IMR-90 (cell line): ENCODE data around the gene A4GNT. TPM values are rescaled to one million over a fixed set of nuclear protein-coding genes. Genes with fewer than 3 reads are reported as not detected.

Experiments used
- ATAC-seq: fragments of 200-7000 bp; cut with Tn5 transposase; 2 replicates; pipeline ENCODE4 v1.9.1; 2020; ENCODE audit warnings: low read depth, mild to moderate bottlenecking, moderate library complexity
- BruUV-seq: library from RNA; stranded (reverse); fragments of 400-500 nt; replicated peaks from 2 replicates; lab custom pipeline; 2021; lab: Mats Ljungman, UMichigan
- CTCF ChIA-PET: fragments of 300-600 bp; formaldehyde crosslinking; extraction: SDS; loops from one replicate; lab custom pipeline; 2021; ENCODE audit warnings: antibody characterized with exemption; lab: Yijun Ruan, JAX
- POLR2A ChIA-PET: fragments of 300-600 bp; sonication (Branson Sonifier 250); formaldehyde crosslinking; loops from one replicate; lab custom pipeline; 2022; ENCODE audit warnings: antibody characterized with exemption; ENCODE audit not compliant: unreplicated experiment; lab: Charles Lee
- DNase-seq: peaks from one replicate; pipeline ENCODE4 v3.0.0; 2013
- H2AFZ ChIP-seq: replicated peaks from 2 replicates; pipeline ENCODE3; 2013; ENCODE audit warnings: low read length, mild to moderate bottlenecking; ENCODE audit not compliant: poor library complexity
- H2AK5ac ChIP-seq: 2 replicates; pipeline ENCODE4 v1.6.1; 2013; ENCODE audit warnings: low read depth, low read length, inconsistent platforms
- H2AK9ac ChIP-seq: replicated peaks from 2 replicates; pipeline ENCODE3; 2013; ENCODE audit warnings: mild to moderate bottlenecking, low read depth, low read length, moderate library complexity; ENCODE audit not compliant: poor library complexity
- H2BK120ac ChIP-seq: 2 replicates; pipeline ENCODE4 v1.6.1; 2013; ENCODE audit warnings: low read depth, low read length, inconsistent platforms
- H2BK15ac ChIP-seq: 3 replicates; pipeline ENCODE4 v1.6.1; 2013; ENCODE audit warnings: low read depth, low read length, inconsistent platforms
- H2BK20ac ChIP-seq: 2 replicates; pipeline ENCODE4 v1.6.1; 2013; ENCODE audit warnings: low read depth, mild to moderate bottlenecking, inconsistent platforms, low read length, moderate library complexity
- H2BK5ac ChIP-seq: 2 replicates; pipeline ENCODE4 v1.6.1; 2013; ENCODE audit warnings: mild to moderate bottlenecking, low read depth, low read length, inconsistent platforms; ENCODE audit not compliant: poor library complexity, severe bottlenecking
- H3K14ac ChIP-seq: replicated peaks from 2 replicates; pipeline ENCODE4 v1.6.1; 2013; ENCODE audit warnings: low read depth, low read length, inconsistent platforms
- H3K18ac ChIP-seq: 2 replicates; pipeline ENCODE4 v1.6.1; 2013; ENCODE audit warnings: low read depth, low read length, control low read depth
- H3K23ac ChIP-seq: 2 replicates; pipeline ENCODE4 v1.6.1; 2013; ENCODE audit warnings: low read depth, low read length, inconsistent platforms
- H3K27ac ChIP-seq: 2 replicates; pipeline ENCODE4 v1.5.1; 2013; ENCODE audit warnings: mild to moderate bottlenecking, control low read depth, low read length; ENCODE audit not compliant: insufficient read depth
- H3K27me3 ChIP-seq: 2 replicates; pipeline ENCODE4 v1.6.1; 2013; ENCODE audit warnings: low read length; ENCODE audit not compliant: control insufficient read depth, insufficient read depth
- H3K36me3 ChIP-seq: 2 replicates; pipeline ENCODE4 v1.6.1; 2013; ENCODE audit warnings: low read length, mixed read lengths; ENCODE audit not compliant: control insufficient read depth, insufficient read depth
- H3K4ac ChIP-seq: 2 replicates; pipeline ENCODE4 v1.6.1; 2013; ENCODE audit warnings: low read depth, low read length, inconsistent platforms
- H3K4me1 ChIP-seq: 2 replicates; pipeline ENCODE4 v1.6.1; 2013; ENCODE audit warnings: low read length, mixed read lengths; ENCODE audit not compliant: control insufficient read depth, insufficient read depth
- H3K4me2 ChIP-seq: 2 replicates; pipeline ENCODE4 v1.6.1; 2013; ENCODE audit warnings: low read depth, mild to moderate bottlenecking, control low read depth, low read length, moderate library complexity
- H3K4me3 ChIP-seq: 2 replicates; pipeline ENCODE4 v1.5.1; 2013; ENCODE audit warnings: low read depth, mild to moderate bottlenecking, control low read depth, low read length, moderate library complexity; ENCODE audit not compliant: insufficient read depth
- H3K56ac ChIP-seq: 2 replicates; pipeline ENCODE4 v1.6.1; 2013; ENCODE audit warnings: low read length, inconsistent platforms; ENCODE audit not compliant: insufficient read depth; ENCODE audit errors: extremely low read depth
- H3K79me1 ChIP-seq, 2 experiments: 2 replicates each; pipeline ENCODE4 v1.6.1; 2013; ENCODE audit warnings: low read length in 2 of 2, inconsistent platforms in 1 of 2, low read depth in 1 of 2
- H3K9ac ChIP-seq: 2 replicates; pipeline ENCODE4 v1.6.1; 2013; ENCODE audit warnings: low read depth, low read length, control low read depth
- H3K9me1 ChIP-seq: 2 replicates; pipeline ENCODE4 v1.6.1; 2013; ENCODE audit warnings: low read length, inconsistent platforms; ENCODE audit not compliant: insufficient read depth
- H3K9me3 ChIP-seq: 2 replicates; pipeline ENCODE4 v1.6.1; 2013; ENCODE audit warnings: low read length; ENCODE audit not compliant: control insufficient read depth, insufficient read depth
- H4K20me1 ChIP-seq: 2 replicates; pipeline ENCODE4 v1.6.1; 2013; ENCODE audit warnings: low read length, inconsistent platforms; ENCODE audit not compliant: insufficient read depth
- H4K5ac ChIP-seq: 2 replicates; pipeline ENCODE4 v1.6.1; 2013; ENCODE audit warnings: mild to moderate bottlenecking, low read depth, low read length, control low read depth
- H4K8ac ChIP-seq, 2 experiments: 2 replicates each; pipeline ENCODE4 v1.6.1; 2013; ENCODE audit warnings: low read depth in 2 of 2, low read length in 2 of 2, control low read depth in 1 of 2, inconsistent platforms in 1 of 2
- H4K91ac ChIP-seq: 2 replicates; pipeline ENCODE4 v1.6.1; 2013; ENCODE audit warnings: low read depth, low read length, inconsistent platforms; ENCODE audit not compliant: insufficient read depth
- BHLHE40 ChIP-seq: fragments of 150-350 bp; IDR thresholded peaks from 2 replicates; pipeline ENCODE4 v1.6.1; 2016; ENCODE audit warnings: mild to moderate bottlenecking, low read depth, low read length
- CEBPB ChIP-seq: IDR thresholded peaks from 2 replicates; pipeline ENCODE4 v1.6.1; 2012; ENCODE audit warnings: low read depth, low read length, improper control_type of control experiment
- CHD1 ChIP-seq: IDR thresholded peaks from 2 replicates; pipeline ENCODE4 v1.6.1; 2012; ENCODE audit warnings: low read depth, low read length, improper control_type of control experiment
- FOS ChIP-seq: fragments of 150-350 bp; IDR thresholded peaks from 2 replicates; pipeline ENCODE4 v1.6.1; 2016; ENCODE audit warnings: low read depth, low read length
- MAFK ChIP-seq: IDR thresholded peaks from 2 replicates; pipeline ENCODE4 v1.6.1; 2012; ENCODE audit warnings: low read depth, low read length, improper control_type of control experiment
- MXI1 ChIP-seq: IDR thresholded peaks from 2 replicates; pipeline ENCODE4 v1.6.1; 2012; ENCODE audit warnings: low read depth, mild to moderate bottlenecking, low read length, moderate library complexity, borderline replicate concordance
- NFE2L2 ChIP-seq: fragments of 150-350 bp; IDR thresholded peaks from 2 replicates; pipeline ENCODE4 v1.6.1; 2016; ENCODE audit warnings: low read depth, mild to moderate bottlenecking, low read length
- POLR2A ChIP-seq: IDR thresholded peaks from 2 replicates; pipeline ENCODE4 v1.6.1; 2012; ENCODE audit warnings: mild to moderate bottlenecking, low read depth, low read length
- RCOR1 ChIP-seq: IDR thresholded peaks from 2 replicates; pipeline ENCODE4 v1.6.1; 2012; ENCODE audit warnings: mild to moderate bottlenecking, low read length, improper control_type of control experiment; ENCODE audit not compliant: insufficient replicate concordance
- RFX5 ChIP-seq: IDR thresholded peaks from 2 replicates; pipeline ENCODE4 v1.8.0; 2012; ENCODE audit warnings: low read depth, mild to moderate bottlenecking, low read length, moderate library complexity
- SMC3 ChIP-seq: fragments of 150-350 bp; IDR thresholded peaks from 2 replicates; pipeline ENCODE4 v1.6.1; 2016; ENCODE audit warnings: low read depth, mild to moderate bottlenecking, antibody characterized with exemption, low read length, moderate library complexity
- WGBS, 2 experiments: methylation state at CpG; one replicate each; pipeline versions ENCODE4 v1.1.5 to v1.1.7; 2013; ENCODE audit warnings: missing lambda C conversion rate in 2 of 2; ENCODE audit not compliant: insufficient read length in 1 of 2; ENCODE audit errors: extremely low coverage in 2 of 2; 5-methylcytosine and 5-hydroxymethylcytosine counted together
- dilution Hi-C: fragments of 300-500 bp; cut with HindIII; formaldehyde crosslinking; loops from one replicate; pipeline ENCODE4 v1.14.3; 2018; ENCODE audit warnings: low sequenced_read_pairs; ENCODE audit not compliant: unreplicated experiment
- in situ Hi-C: fragments of 300-500 bp; cut with MboI; formaldehyde crosslinking; loops from 3 replicates; pipeline ENCODE4 v1.14.3; 2019; ENCODE audit warnings: low sequenced_read_pairs, inconsistent platforms, mixed read lengths
- intact Hi-C: fragments of 100-400 bp; cut with micrococcal nuclease; formaldehyde crosslinking; loops from 2 replicates; pipeline ENCODE4 v1.10.0; 2022
- polyA plus RNA-seq, 3 experiments: library from polyadenylated mRNA; depleted of rRNA; stranded (reverse); fragments of >200 nt; gene quantifications; 2 replicates each; pipeline ENCODE4 v1.2.3, GENCODE V29; 2012; ENCODE audit warnings: low replicate concordance in 1 of 3
- total RNA-seq: library from RNA; depleted of rRNA; stranded (reverse); fragments of >200 nt; gene quantifications from 2 replicates; pipeline ENCODE4 v1.2.3, GENCODE V29; 2012
- TF ChIP-seq, protein P1 (sequence below): conservative IDR thresholded peaks from 2 replicates; pipeline ENCODE4 v1.5.1; 2012; ENCODE audit warnings: mild to moderate bottlenecking, low read depth, low read length, improper control_type of control experiment
- TF ChIP-seq, protein P2 (sequence below): fragments of 150-350 bp; IDR thresholded peaks from 2 replicates; pipeline ENCODE4 v1.6.1; 2016; ENCODE audit warnings: low read depth, mild to moderate bottlenecking, low read length, moderate library complexity, borderline replicate concordance
- TF ChIP-seq, protein P3 (sequence below): fragments of 150-350 bp; IDR thresholded peaks from 2 replicates; pipeline ENCODE4 v1.6.1; 2017; ENCODE audit warnings: mild to moderate bottlenecking, antibody characterized with exemption, low read length, low read depth

Gene A4GNT
- total and polyA plus RNA-seq, 2 of the 4 experiments (the other 2 are of a cell fraction): not detected

DNA sequence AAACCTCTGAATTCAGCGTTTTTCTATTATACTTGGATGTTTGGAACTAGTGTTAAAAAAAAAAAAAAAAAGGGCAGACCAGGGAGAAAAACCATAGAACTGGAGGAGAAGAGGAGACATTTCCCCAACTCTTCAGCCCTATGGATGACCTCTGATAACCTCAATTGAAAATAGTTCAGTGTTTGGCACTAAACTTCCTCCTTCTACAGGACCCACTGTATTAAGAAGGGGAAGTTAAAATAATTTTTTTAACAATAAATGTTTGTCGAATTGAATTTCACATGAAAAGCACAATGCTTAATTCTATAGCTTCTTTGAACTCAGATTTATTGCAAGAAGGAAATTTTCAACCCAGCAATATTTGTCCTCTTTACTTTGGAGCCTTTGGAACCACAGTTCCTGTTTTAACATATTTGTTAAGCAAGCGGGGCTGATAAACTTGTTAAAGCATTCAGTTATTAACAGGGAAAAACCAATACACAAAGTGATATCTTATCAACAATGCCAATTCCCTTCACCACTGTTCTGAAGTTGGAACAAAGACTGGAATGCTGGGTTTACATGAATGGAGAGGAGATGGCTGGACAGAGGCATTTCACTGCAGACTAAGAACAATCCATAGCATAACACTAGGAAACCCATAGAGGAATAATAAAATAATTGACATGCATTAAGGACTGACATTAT lies 3.1 kb upstream of the A4GNT start:
- CTCF ChIA-PET: no interaction called here
- H3K27ac ChIP-seq: no peak overlapping the region
- H2AK5ac ChIP-seq: no peak overlapping the region
- no peak overlapping the region for H4K91ac ChIP-seq
- peaks cover 17% of the 10 kb centered on the region for H3K27me3 ChIP-seq
- no peak overlapping the region for H3K4me2 ChIP-seq
- in situ Hi-C loops (no loop called here), dilution Hi-C loops (no loop called here), intact Hi-C loops (no loop called here)
- H3K4me3 ChIP-seq: no peak overlapping the region
- POLR2A ChIA-PET: no interaction called here
- H2BK120ac ChIP-seq: no peak overlapping the region
- no CpG with 5 or more reads among the region's 3 CpGs for WGBS, 2 experiments
- no peak for TF ChIP-seq NFE2L2
- TF ChIP-seq, protein P1, sequence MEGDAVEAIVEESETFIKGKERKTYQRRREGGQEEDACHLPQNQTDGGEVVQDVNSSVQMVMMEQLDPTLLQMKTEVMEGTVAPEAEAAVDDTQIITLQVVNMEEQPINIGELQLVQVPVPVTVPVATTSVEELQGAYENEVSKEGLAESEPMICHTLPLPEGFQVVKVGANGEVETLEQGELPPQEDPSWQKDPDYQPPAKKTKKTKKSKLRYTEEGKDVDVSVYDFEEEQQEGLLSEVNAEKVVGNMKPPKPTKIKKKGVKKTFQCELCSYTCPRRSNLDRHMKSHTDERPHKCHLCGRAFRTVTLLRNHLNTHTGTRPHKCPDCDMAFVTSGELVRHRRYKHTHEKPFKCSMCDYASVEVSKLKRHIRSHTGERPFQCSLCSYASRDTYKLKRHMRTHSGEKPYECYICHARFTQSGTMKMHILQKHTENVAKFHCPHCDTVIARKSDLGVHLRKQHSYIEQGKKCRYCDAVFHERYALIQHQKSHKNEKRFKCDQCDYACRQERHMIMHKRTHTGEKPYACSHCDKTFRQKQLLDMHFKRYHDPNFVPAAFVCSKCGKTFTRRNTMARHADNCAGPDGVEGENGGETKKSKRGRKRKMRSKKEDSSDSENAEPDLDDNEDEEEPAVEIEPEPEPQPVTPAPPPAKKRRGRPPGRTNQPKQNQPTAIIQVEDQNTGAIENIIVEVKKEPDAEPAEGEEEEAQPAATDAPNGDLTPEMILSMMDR: no peak
- TF ChIP-seq RCOR1: no peak
- TF ChIP-seq MAFK: no peak
- TF ChIP-seq, protein P2, sequence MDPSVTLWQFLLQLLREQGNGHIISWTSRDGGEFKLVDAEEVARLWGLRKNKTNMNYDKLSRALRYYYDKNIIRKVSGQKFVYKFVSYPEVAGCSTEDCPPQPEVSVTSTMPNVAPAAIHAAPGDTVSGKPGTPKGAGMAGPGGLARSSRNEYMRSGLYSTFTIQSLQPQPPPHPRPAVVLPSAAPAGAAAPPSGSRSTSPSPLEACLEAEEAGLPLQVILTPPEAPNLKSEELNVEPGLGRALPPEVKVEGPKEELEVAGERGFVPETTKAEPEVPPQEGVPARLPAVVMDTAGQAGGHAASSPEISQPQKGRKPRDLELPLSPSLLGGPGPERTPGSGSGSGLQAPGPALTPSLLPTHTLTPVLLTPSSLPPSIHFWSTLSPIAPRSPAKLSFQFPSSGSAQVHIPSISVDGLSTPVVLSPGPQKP: no peak
- TF ChIP-seq, protein P3, sequence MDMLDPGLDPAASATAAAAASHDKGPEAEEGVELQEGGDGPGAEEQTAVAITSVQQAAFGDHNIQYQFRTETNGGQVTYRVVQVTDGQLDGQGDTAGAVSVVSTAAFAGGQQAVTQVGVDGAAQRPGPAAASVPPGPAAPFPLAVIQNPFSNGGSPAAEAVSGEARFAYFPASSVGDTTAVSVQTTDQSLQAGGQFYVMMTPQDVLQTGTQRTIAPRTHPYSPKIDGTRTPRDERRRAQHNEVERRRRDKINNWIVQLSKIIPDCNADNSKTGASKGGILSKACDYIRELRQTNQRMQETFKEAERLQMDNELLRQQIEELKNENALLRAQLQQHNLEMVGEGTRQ: no peak
- no peak for TF ChIP-seq SMC3
- no peak for TF ChIP-seq FOS
- TF ChIP-seq MXI1: no peak
- no peak for TF ChIP-seq CHD1
- TF ChIP-seq POLR2A: no peak
- TF ChIP-seq BHLHE40: no peak
- TF ChIP-seq CEBPB: no peak
- no peak for TF ChIP-seq RFX5
- H3K4ac ChIP-seq: no peak overlapping the region
- no peak overlapping the region for H4K8ac ChIP-seq
- H2BK20ac ChIP-seq: no peak overlapping the region
- H4K20me1 ChIP-seq: no peaks in the 10 kb centered on the region
- H3K4me1 ChIP-seq: no peaks in the 10 kb centered on the region
- no peak overlapping the region for H2AFZ ChIP-seq
- no peak overlapping the region for H3K56ac ChIP-seq
- H3K9me1 ChIP-seq: no peaks in the 10 kb centered on the region
- H3K79me1 ChIP-seq: no peaks in the 10 kb centered on the region
- H2AK9ac ChIP-seq: no peak overlapping the region
- no peak overlapping the region for H3K18ac ChIP-seq
- no peaks in the 10 kb centered on the region for H3K9me3 ChIP-seq
- no peak overlapping the region for H3K14ac ChIP-seq
- H3K23ac ChIP-seq: no peak overlapping the region
- no peak for DNase-seq
- BruUV-seq: no TSS peak
- no peak overlapping the region for H2BK5ac ChIP-seq
- H2BK15ac ChIP-seq: no peak overlapping the region
- peak; percentile 29; the same call in 1 of the 2 replicates for ATAC-seq
- no peak overlapping the region for H3K9ac ChIP-seq
- no peak overlapping the region for H4K5ac ChIP-seq
- no peaks in the 10 kb centered on the region for H3K36me3 ChIP-seq
